Cardiac muscle cell (in vitro differentiated cells and primary cell): Measurements from ENCODE around the gene LIPT2. TPM values are rescaled to one million over a fixed set of nuclear protein-coding genes. Genes with fewer than 3 reads are reported as not detected.

ENCODE experiments used
- DNase-seq, 2 donors: peaks; one replicate each; pipeline versions ENCODE4 v3.0.0 to v3.0.0-alpha.2; 2010 to 2017; ENCODE audit warnings: low read depth in 1 of 2, low spot score in 1 of 2
- H3K27ac ChIP-seq: fragments of 200-600 bp; sonication (generic); 2 replicates; pipeline ENCODE4 v1.5.1; 2016
- H3K27me3 ChIP-seq: fragments of 200-600 bp; sonication (generic); 2 replicates; pipeline ENCODE4 v1.6.0; 2016; ENCODE audit warnings: control low read depth
- H3K36me3 ChIP-seq: fragments of 200-600 bp; sonication (generic); 2 replicates; pipeline ENCODE4 v1.5.1; 2016; ENCODE audit warnings: control low read depth
- H3K4me1 ChIP-seq: fragments of 200-600 bp; sonication (generic); 2 replicates; pipeline ENCODE4 v1.8.1; 2017; ENCODE audit warnings: low read depth, mild to moderate bottlenecking, mixed run types
- H3K4me3 ChIP-seq: fragments of 200-600 bp; sonication (generic); 2 replicates; pipeline ENCODE4 v1.5.1; 2016; ENCODE audit warnings: mild to moderate bottlenecking
- H3K9me3 ChIP-seq: fragments of 200-600 bp; sonication (generic); 2 replicates; pipeline ENCODE4 v1.5.1; 2017; ENCODE audit warnings: low read depth, mild to moderate bottlenecking, control low read depth
- polyA plus RNA-seq: library from polyadenylated mRNA; unstranded; fragments of >200 nt; fragmentation: Nextera tagmentation; extraction: Ambion mirVana; gene quantifications from 2 replicates; pipeline ENCODE4 v1.2.1, GENCODE V29; 2016
- total RNA-seq: library from RNA; depleted of rRNA; stranded (reverse); fragments of >200 nt; gene quantifications from 2 replicates; pipeline ENCODE4 v1.2.3, GENCODE V29; 2016
- TF ChIP-seq, protein P1 (sequence below): IDR thresholded peaks from 2 replicates; pipeline ENCODE4 v1.5.1; 2012; ENCODE audit warnings: low read depth, mild to moderate bottlenecking, low read length

Gene LIPT2
- total and polyA plus RNA-seq, 2 experiments from 2014 or later = 22.5 to 26.9 TPM

DNA sequence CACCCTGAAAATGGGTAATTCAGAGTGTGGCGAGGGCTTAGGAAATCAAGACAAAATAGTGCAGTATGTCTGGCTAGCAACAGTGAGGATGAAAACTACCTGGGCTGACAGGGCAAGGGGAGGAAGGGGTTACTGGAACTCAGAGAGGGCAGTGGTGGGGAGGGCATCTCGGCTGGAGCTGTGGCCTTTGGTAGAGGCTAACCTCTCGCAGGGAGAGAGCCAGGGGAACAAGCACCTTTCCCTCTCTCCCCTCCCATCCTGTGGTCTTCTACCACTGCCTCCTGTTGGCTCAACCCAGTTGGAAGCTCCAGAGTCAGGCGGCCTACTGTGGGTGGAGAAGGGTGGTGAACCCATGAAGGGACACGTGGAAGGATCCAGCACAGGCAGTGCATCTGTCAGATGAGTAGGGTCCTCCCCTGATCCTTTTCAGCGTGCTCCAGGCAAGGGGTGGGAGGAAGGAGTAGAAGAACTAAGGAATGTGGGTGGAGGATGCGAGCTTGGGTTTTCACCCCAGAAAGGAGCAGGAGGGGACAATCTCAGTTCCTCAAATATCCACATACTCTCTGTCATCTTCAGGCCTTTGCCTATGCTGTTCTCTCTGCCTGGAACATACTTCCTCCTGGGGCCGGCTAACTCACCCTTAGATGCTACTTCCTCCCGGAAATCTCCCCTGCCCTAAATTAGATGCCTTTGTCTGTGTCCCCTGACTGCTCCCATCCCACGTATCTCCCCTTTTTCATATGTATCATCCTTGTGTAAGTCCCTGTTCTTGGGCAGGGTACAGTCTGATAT lies 19.9 kb downstream of the LIPT2 start:
- H3K9me3 ChIP-seq = no peaks in the 10 kb centered on the region
- no peaks in the 10 kb centered on the region for H3K4me1 ChIP-seq
- H3K27ac ChIP-seq = no peak overlapping the region
- TF ChIP-seq, protein P1, sequence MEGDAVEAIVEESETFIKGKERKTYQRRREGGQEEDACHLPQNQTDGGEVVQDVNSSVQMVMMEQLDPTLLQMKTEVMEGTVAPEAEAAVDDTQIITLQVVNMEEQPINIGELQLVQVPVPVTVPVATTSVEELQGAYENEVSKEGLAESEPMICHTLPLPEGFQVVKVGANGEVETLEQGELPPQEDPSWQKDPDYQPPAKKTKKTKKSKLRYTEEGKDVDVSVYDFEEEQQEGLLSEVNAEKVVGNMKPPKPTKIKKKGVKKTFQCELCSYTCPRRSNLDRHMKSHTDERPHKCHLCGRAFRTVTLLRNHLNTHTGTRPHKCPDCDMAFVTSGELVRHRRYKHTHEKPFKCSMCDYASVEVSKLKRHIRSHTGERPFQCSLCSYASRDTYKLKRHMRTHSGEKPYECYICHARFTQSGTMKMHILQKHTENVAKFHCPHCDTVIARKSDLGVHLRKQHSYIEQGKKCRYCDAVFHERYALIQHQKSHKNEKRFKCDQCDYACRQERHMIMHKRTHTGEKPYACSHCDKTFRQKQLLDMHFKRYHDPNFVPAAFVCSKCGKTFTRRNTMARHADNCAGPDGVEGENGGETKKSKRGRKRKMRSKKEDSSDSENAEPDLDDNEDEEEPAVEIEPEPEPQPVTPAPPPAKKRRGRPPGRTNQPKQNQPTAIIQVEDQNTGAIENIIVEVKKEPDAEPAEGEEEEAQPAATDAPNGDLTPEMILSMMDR = no peak
- no peaks in the 10 kb centered on the region for H3K27me3 ChIP-seq
- DNase-seq = no peak
- H3K4me3 ChIP-seq = no peak overlapping the region
- no peaks in the 10 kb centered on the region for H3K36me3 ChIP-seq

DNA sequence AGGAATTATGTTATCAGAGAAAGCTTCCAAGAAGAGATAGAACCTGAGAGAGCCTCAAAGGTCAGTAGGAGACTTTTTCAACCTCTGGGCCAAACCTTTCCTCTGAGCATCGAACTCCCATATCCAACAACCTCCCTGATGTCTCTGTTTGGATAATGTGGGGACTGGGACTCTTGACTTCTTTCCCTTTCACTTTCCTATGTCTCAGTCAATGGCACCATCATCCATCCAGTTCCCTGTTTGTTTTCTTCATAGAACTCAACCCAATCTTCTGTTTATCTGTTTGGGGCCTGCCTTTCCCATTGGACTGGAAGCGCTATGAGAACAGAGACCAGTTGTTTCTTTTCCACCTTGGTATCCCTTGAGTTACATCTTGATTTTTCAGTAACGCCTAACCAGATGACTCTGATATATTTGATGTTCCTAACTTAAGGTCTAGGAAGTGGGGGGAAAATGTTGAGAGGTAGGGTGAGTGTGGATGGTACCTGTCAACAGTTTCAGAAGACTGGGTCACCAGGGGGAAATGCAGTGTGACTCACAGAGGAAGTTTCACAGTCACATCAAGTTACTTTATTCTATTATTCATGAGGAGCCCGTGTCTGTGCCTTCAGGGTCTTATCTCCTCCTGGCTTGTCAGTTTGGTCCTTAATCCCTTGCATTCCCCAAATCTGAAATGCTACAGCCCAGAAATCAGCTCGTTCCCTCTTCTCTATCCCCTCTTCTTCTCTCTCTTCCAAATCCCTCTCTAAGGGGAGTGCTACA lies 21.7 kb downstream of the LIPT2 start:
- no peaks in the 10 kb centered on the region for H3K4me1 ChIP-seq
- no peaks in the 10 kb centered on the region for H3K27me3 ChIP-seq
- H3K9me3 ChIP-seq = no peaks in the 10 kb centered on the region
- no peak overlapping the region for H3K27ac ChIP-seq
- no peak overlapping the region for H3K4me3 ChIP-seq
- TF ChIP-seq, protein P1 = no peak
- H3K36me3 ChIP-seq = no peaks in the 10 kb centered on the region
- no peak for DNase-seq

DNA sequence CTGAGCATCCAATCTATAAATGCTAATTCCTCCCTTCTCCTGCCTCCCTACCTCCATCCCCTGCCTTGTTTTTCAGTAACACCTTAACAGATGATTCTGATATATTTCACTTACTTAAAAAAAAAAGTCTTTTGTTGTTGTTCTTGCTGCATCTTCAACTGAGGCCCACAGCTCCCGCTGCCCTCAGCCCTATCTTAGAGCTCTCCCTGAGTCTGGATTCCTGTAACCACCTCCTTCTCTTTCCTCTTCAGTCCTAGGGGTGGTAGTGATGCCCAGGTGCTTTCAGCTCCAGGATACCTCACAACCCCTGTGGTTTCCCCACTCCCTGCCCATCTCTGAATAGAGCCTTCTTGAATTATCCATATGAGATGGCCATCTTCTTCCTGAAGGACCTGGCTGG lies 22.5 kb downstream of the LIPT2 start:
- no peaks in the 10 kb centered on the region for H3K4me1 ChIP-seq
- no peak overlapping the region for H3K27ac ChIP-seq
- TF ChIP-seq, protein P1 = no peak
- DNase-seq = no peak
- H3K9me3 ChIP-seq = no peaks in the 10 kb centered on the region
- no peak overlapping the region for H3K4me3 ChIP-seq
- H3K27me3 ChIP-seq = no peaks in the 10 kb centered on the region
- no peaks in the 10 kb centered on the region for H3K36me3 ChIP-seq

DNA sequence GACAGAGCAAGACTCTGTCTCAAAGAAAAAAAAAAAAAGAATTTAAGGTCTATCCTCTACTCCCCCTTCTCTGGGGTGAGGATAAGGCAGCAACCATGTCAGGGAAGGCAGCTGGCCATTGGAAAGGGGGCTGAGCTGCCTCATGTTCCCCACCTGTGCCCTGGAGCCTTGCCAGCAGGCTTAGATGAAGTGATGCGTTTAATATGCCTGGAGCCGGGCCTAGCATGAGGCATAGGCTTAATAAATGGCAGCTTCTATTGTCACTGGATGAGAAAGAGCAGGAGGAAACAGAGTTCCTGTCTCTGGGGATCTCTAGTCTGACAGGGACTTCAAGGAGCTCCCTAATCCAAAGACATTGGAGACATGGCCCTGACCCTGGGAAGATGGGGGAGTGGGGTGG lies 23.0 kb downstream of the LIPT2 start:
- TF ChIP-seq, protein P1 = no peak
- no peaks in the 10 kb centered on the region for H3K9me3 ChIP-seq
- H3K4me3 ChIP-seq = no peak overlapping the region
- H3K27me3 ChIP-seq = no peaks in the 10 kb centered on the region
- no peak for DNase-seq
- no peaks in the 10 kb centered on the region for H3K36me3 ChIP-seq
- H3K4me1 ChIP-seq = no peaks in the 10 kb centered on the region
- H3K27ac ChIP-seq = no peak overlapping the region

DNA sequence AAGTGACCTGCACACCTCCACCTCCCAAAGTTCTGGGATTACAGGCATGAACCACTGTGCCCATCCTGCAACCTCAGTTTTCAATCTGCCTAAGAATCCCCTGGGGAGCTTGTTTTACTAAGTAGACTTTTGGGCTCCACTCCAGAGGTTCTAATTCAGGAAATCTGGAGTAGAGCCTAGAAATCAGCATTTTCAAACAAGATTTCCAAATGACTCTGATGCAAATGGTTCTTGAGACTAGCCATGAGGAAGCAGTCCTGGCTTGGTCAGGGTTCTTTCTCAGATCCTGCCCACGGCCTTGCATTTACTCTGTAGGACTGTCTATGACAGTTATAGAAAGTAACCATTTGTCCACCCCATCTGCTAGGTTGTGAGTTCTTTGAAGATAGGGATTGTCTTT lies 24.6 kb downstream of the LIPT2 start:
- Histone ChIP-seq H3K9me3 (no peaks in the 10 kb centered on the region), H3K4me3 (no peak overlapping the region), H3K27ac (no peak overlapping the region), H3K27me3 (no peaks in the 10 kb centered on the region), H3K4me1 (no peaks in the 10 kb centered on the region), H3K36me3 (no peaks in the 10 kb centered on the region)
- TF ChIP-seq, protein P1 = no peak
- peak in 1 of 2 donors; percentile 22 for DNase-seq
